SK-N-SH (cell line): ENCODE results near the gene C11orf54.

ENCODE experiments used
- CHD2 ChIP-seq: fragments of 150-350 bp; IDR thresholded peaks from 2 replicates; pipeline ENCODE4 v1.6.1; 2018; ENCODE audit warnings: low read length; ENCODE audit not compliant: partially characterized antibody
- CTCF ChIP-seq: fragments of 200-600 bp; sonication (generic); IDR thresholded peaks from 2 replicates; pipeline ENCODE4 v1.6.1; 2017; ENCODE audit warnings: antibody characterized with exemption, mild to moderate bottlenecking, moderate library complexity
- EP300 ChIP-seq, 2 experiments: IDR thresholded peaks; 2 replicates each; pipeline versions ENCODE4 v1.4.0 to v1.6.1; 2012; ENCODE audit warnings: borderline replicate concordance in 1 of 2, low read depth in 1 of 2, low read length in 1 of 2
- IRF3 ChIP-seq: fragments of 150-350 bp; IDR thresholded peaks from 2 replicates; pipeline ENCODE4 v1.6.1; 2016; ENCODE audit warnings: mild to moderate bottlenecking, low read depth, low read length
- JUND ChIP-seq: IDR thresholded peaks from 2 replicates; pipeline ENCODE4 v1.4.0; 2012
- POLR2AphosphoS5 ChIP-seq: IDR thresholded peaks from 2 replicates; pipeline ENCODE4 v1.6.1; 2012; ENCODE audit warnings: low read depth, low read length
- RAD21 ChIP-seq: IDR thresholded peaks from 2 replicates; pipeline ENCODE4 v1.6.1; 2012; ENCODE audit warnings: mild to moderate bottlenecking, low read length
- REST ChIP-seq: IDR thresholded peaks from 2 replicates; pipeline ENCODE4 v1.6.1; 2012; ENCODE audit warnings: mild to moderate bottlenecking, low read depth, low read length, moderate library complexity
- SMC3 ChIP-seq: IDR thresholded peaks from 2 replicates; pipeline ENCODE4 v1.6.1; 2012; ENCODE audit warnings: low read depth, low read length, improper control_type of control experiment
- TCF12 ChIP-seq: IDR thresholded peaks from 2 replicates; pipeline ENCODE4 v1.4.0; 2012
- USF1 ChIP-seq: IDR thresholded peaks from 2 replicates; pipeline ENCODE4 v1.4.0; 2012; ENCODE audit warnings: low read depth, borderline replicate concordance
- USF2 ChIP-seq: fragments of 150-350 bp; IDR thresholded peaks from 2 replicates; pipeline ENCODE4 v1.6.1; 2017; ENCODE audit warnings: antibody characterized with exemption, low read length, low read depth, borderline replicate concordance
- YY1 ChIP-seq: IDR thresholded peaks from 2 replicates; pipeline ENCODE4 v1.4.0; 2012; ENCODE audit warnings: low read depth, mild to moderate bottlenecking

- no peak for TF ChIP-seq IRF3
- peak; percentile 44 for TF ChIP-seq CTCF
- TF ChIP-seq USF2 = no peak
- TF ChIP-seq REST = no peak
- TF ChIP-seq JUND = no peak
- no peak for TF ChIP-seq EP300 (IDR thresholded peaks at IDR 0.05; ENCODE audit: borderline replicate concordance in 1 of 2, low read depth in 1 of 2, low read length in 1 of 2)
- no peak for TF ChIP-seq SMC3
- no peak for TF ChIP-seq RAD21
- no peak for TF ChIP-seq POLR2AphosphoS5
- no peak for TF ChIP-seq USF1
- no peak for TF ChIP-seq TCF12
- no peak for TF ChIP-seq CHD2
- TF ChIP-seq YY1 = no peak
These were observed 33.8 kb downstream of the C11orf54 start for GRCh38 chr11:93775289-93775688.
